ENCODE results near the gene ZNF396. TPM values are rescaled to one million over a fixed set of nuclear protein-coding genes. Genes with fewer than 3 reads are reported as not detected.

ZNF396 gene
- total and polyA plus RNA-seq, 2 experiments from 2014 or later = 2.0 to 3.4 TPM

GRCh38 chr18:35422237-35422636 is 45.1 kb upstream of the ZNF396 start:
- no peak overlapping the region for H3K4me2 ChIP-seq
- peaks cover 3% of the 10 kb centered on the region for H3K9me3 ChIP-seq (ENCODE audit: low read depth)
- H3K36me3 ChIP-seq (replicated peaks; ENCODE audit: insufficient read depth, low read depth) = no peaks in the 10 kb centered on the region
- H3K79me2 ChIP-seq = no peaks in the 10 kb centered on the region
- no peak for DNase-seq (ENCODE audit: low spot score)
- no peak overlapping the region for H3K27ac ChIP-seq
- no peak overlapping the region for H3K4me3 ChIP-seq
- WGBS (ENCODE audit: low lambda C conversion rate, missing lambda C conversion rate) = 87% methylated on average over 3 of the region's 3 CpGs
- no peaks in the 10 kb centered on the region for H3K4me1 ChIP-seq (ENCODE audit: insufficient read depth)
- no peaks in the 10 kb centered on the region for H3K9me2 ChIP-seq (replicated peaks; ENCODE audit: insufficient read depth)
- no peak overlapping the region for H2AFZ ChIP-seq
- no peaks in the 10 kb centered on the region for H4K20me1 ChIP-seq (ENCODE audit: insufficient read depth, poor library complexity, severe bottlenecking)
- TF ChIP-seq EZH2phosphoT487 (IDR thresholded peaks at IDR 0.05; ENCODE audit: low read depth, severe bottlenecking, unreplicated experiment) = no peak
- TF ChIP-seq, protein P1, sequence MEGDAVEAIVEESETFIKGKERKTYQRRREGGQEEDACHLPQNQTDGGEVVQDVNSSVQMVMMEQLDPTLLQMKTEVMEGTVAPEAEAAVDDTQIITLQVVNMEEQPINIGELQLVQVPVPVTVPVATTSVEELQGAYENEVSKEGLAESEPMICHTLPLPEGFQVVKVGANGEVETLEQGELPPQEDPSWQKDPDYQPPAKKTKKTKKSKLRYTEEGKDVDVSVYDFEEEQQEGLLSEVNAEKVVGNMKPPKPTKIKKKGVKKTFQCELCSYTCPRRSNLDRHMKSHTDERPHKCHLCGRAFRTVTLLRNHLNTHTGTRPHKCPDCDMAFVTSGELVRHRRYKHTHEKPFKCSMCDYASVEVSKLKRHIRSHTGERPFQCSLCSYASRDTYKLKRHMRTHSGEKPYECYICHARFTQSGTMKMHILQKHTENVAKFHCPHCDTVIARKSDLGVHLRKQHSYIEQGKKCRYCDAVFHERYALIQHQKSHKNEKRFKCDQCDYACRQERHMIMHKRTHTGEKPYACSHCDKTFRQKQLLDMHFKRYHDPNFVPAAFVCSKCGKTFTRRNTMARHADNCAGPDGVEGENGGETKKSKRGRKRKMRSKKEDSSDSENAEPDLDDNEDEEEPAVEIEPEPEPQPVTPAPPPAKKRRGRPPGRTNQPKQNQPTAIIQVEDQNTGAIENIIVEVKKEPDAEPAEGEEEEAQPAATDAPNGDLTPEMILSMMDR (IDR thresholded peaks at IDR 0.05; ENCODE audit: poor library complexity) = no peak
- no peak for TF ChIP-seq EZH2 (IDR thresholded peaks at IDR 0.05; ENCODE audit: borderline replicate concordance)
- H3K27me3 ChIP-seq = no peaks in the 10 kb centered on the region

DNA sequence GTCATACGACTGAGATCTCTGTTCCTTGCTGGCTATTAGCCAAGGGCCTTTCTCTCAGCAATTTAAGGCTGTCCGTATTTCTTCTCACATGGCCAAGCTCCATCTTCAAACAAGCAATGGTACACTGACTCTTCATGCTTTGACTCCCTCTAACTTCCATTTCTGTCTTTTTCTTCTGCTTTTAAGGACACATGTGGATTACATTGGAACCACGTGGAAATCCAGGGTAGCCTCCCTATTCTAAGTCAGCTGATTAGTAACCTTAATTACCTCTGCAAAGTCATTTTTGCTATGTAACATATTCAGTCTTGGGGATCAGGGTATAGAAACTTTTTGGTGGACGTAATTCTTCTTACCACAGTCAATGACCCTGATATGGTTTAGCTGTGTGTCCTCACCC is 41.5 kb upstream of the ZNF396 start:
- Histone ChIP-seq H3K4me2 (no peak overlapping the region), H3K79me2 (no peaks in the 10 kb centered on the region), H3K4me3 (no peak overlapping the region), H3K9me2 (replicated peaks; ENCODE audit: insufficient read depth) (no peaks in the 10 kb centered on the region), H3K27ac (no peak overlapping the region), H4K20me1 (ENCODE audit: insufficient read depth, poor library complexity, severe bottlenecking) (no peaks in the 10 kb centered on the region), H3K4me1 (ENCODE audit: insufficient read depth) (no peaks in the 10 kb centered on the region), H3K36me3 (replicated peaks; ENCODE audit: insufficient read depth, low read depth) (no peaks in the 10 kb centered on the region), H3K9me3 (ENCODE audit: low read depth) (peaks cover 5% of the 10 kb centered on the region), H3K27me3 (no peaks in the 10 kb centered on the region), H2AFZ (no peak overlapping the region)
- no peak for DNase-seq (ENCODE audit: low spot score)
- TF ChIP-seq EZH2 (IDR thresholded peaks at IDR 0.05; ENCODE audit: borderline replicate concordance) (no peak), EZH2phosphoT487 (IDR thresholded peaks at IDR 0.05; ENCODE audit: low read depth, severe bottlenecking, unreplicated experiment) (no peak)
- TF ChIP-seq, protein P1 (IDR thresholded peaks at IDR 0.05; ENCODE audit: poor library complexity) = no peak
- WGBS (ENCODE audit: low lambda C conversion rate, missing lambda C conversion rate) = 89% methylated on average over 4 of the region's 4 CpGs

DNA sequence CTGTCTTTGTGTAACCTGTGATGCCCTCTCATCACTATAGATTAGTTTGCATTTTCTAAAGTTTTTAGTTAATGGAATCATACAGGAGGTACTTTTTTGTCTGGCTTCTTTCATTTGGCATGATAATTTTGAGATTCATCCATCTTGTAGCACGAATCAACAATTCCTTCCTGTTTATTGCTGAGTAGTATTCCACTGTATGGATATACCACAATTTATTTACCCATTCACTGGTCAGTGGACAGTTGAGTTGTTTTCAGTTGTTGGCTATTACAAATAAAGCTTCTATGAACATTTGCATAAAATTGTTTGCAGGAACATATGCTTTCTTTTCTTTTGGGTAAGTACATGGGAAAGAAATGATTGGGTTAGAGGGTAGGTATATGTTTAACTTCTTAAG is 40.1 kb upstream of the ZNF396 start:
- peaks cover 5% of the 10 kb centered on the region for H3K9me3 ChIP-seq (ENCODE audit: low read depth)

More for the DNA sequence above, 40.1 kb upstream of the ZNF396 start:
- H2AFZ ChIP-seq = no peak overlapping the region
- no peak overlapping the region for H3K4me2 ChIP-seq
- H4K20me1 ChIP-seq (ENCODE audit: insufficient read depth, poor library complexity, severe bottlenecking) = no peaks in the 10 kb centered on the region
- no peaks in the 10 kb centered on the region for H3K36me3 ChIP-seq (replicated peaks; ENCODE audit: insufficient read depth, low read depth)
- DNase-seq (ENCODE audit: low spot score) = no peak
- H3K9me2 ChIP-seq (replicated peaks; ENCODE audit: insufficient read depth) = no peaks in the 10 kb centered on the region
- H3K4me1 ChIP-seq (ENCODE audit: insufficient read depth) = no peaks in the 10 kb centered on the region
- no peaks in the 10 kb centered on the region for H3K27me3 ChIP-seq
- H3K4me3 ChIP-seq = no peak overlapping the region
- 79% methylated on average over 1 of the region's 1 CpG for WGBS (ENCODE audit: low lambda C conversion rate, missing lambda C conversion rate)
- no peak for TF ChIP-seq EZH2phosphoT487 (IDR thresholded peaks at IDR 0.05; ENCODE audit: low read depth, severe bottlenecking, unreplicated experiment)
- TF ChIP-seq, protein P1 (IDR thresholded peaks at IDR 0.05; ENCODE audit: poor library complexity) = no peak
- no peak for TF ChIP-seq EZH2 (IDR thresholded peaks at IDR 0.05; ENCODE audit: borderline replicate concordance)
- H3K27ac ChIP-seq = no peak overlapping the region
- no peaks in the 10 kb centered on the region for H3K79me2 ChIP-seq

Measured in hepatocyte (in vitro differentiated cells).